Caco-2 (cell line): Measurements from ENCODE around the gene RASSF9. TPM values are rescaled to one million over a fixed set of nuclear protein-coding genes. Genes with fewer than 3 reads are reported as not detected.
A peak's percentile ranks its signal among the peaks of the same experiment; 100 is the strongest.

ENCODE experiments used
- BruUV-seq: library from RNA; stranded (reverse); fragments of 400-500 nt; replicated peaks from 2 replicates; lab custom pipeline; 2021; lab: Mats Ljungman, UMichigan
- CTCF ChIA-PET: fragments of 300-600 bp; sonication (Branson Sonifier 250); formaldehyde crosslinking; loops from one replicate; lab custom pipeline; 2022; ENCODE audit warnings: antibody characterized with exemption; lab: Charles Lee
- POLR2A ChIA-PET: fragments of 300-600 bp; sonication (Branson Sonifier 250); formaldehyde crosslinking; loops from one replicate; lab custom pipeline; 2022; ENCODE audit warnings: antibody characterized with exemption; lab: Charles Lee
- DNase-seq, 2 experiments: peaks; one replicate each; pipeline versions ENCODE4 v3.0.0 to v3.0.0-alpha.2; 2020 to 2022
- H3K27me3 ChIP-seq: replicated peaks from 2 replicates; pipeline ENCODE4 v1.6.0; 2011; ENCODE audit warnings: low read length; ENCODE audit not compliant: control insufficient read depth, insufficient read depth
- H3K36me3 ChIP-seq: 2 replicates; pipeline ENCODE4 v1.5.1; 2011; ENCODE audit warnings: low read length; ENCODE audit not compliant: control insufficient read depth, insufficient read depth
- H3K4me1 ChIP-seq: fragments of 250-450 bp; sonication (Bioruptor Pico); 2 replicates; pipeline ENCODE4 v1.5.1; 2020; ENCODE audit warnings: mild to moderate bottlenecking
- H3K4me3 ChIP-seq: 2 replicates; pipeline ENCODE4 v1.5.1; 2011; ENCODE audit warnings: low read depth, mild to moderate bottlenecking, control low read depth, low read length
- H3K9me3 ChIP-seq: fragments of 250-450 bp; sonication (Bioruptor Pico); 2 replicates; pipeline ENCODE4 v1.5.1; 2020; ENCODE audit warnings: mild to moderate bottlenecking, moderate library complexity
- H3K27ac Mint-ChIP-seq: one replicate; pipeline ENCODE4 v1.8.0; 2022; ENCODE audit warnings: mixed read lengths; ENCODE audit not compliant: unreplicated experiment
- H3K27me3 Mint-ChIP-seq: one replicate; pipeline ENCODE4 v1.8.0; 2022; ENCODE audit warnings: mixed read lengths; ENCODE audit not compliant: insufficient read depth, unreplicated experiment
- H3K36me3 Mint-ChIP-seq: one replicate; pipeline ENCODE4 v1.8.0; 2022; ENCODE audit warnings: mild to moderate bottlenecking, mixed read lengths; ENCODE audit not compliant: insufficient read depth, unreplicated experiment
- H3K4me1 Mint-ChIP-seq: one replicate; pipeline ENCODE4 v1.8.0; 2022; ENCODE audit warnings: low read depth, mixed read lengths; ENCODE audit not compliant: unreplicated experiment
- H3K4me3 Mint-ChIP-seq: one replicate; pipeline ENCODE4 v1.8.0; 2022; ENCODE audit warnings: mild to moderate bottlenecking, moderate library complexity, mixed read lengths; ENCODE audit not compliant: unreplicated experiment
- H3K9me3 Mint-ChIP-seq: one replicate; pipeline ENCODE4 v1.8.0; 2022; ENCODE audit warnings: mixed read lengths; ENCODE audit not compliant: unreplicated experiment
- intact Hi-C: fragments of 100-400 bp; cut with micrococcal nuclease; formaldehyde crosslinking; loops from one replicate; pipeline ENCODE4 v1.10.0; 2022; ENCODE audit not compliant: unreplicated experiment
- total RNA-seq: library from RNA; stranded (reverse); gene quantifications from 2 replicates; pipeline ENCODE4 v1.2.3, GENCODE V29; 2022
- TF ChIP-seq, protein P1 (sequence below), 2 experiments: fragments of 200-600 bp in 1 of 2; IDR thresholded peaks; 1 replicate in 1 of 2; 2 replicates in 1 of 2; pipeline versions ENCODE4 v1.5.1 to v1.8.0; 2011 to 2022; ENCODE audit warnings: antibody characterized with exemption in 1 of 2, control low read depth in 1 of 2, inconsistent platforms in 1 of 2, low read depth in 1 of 2, low read length in 1 of 2, mild to moderate bottlenecking in 1 of 2, moderate library complexity in 1 of 2; ENCODE audit not compliant: insufficient read depth in 1 of 2, severe bottlenecking in 1 of 2, unreplicated experiment in 1 of 2

Gene RASSF9
- total RNA-seq, 1 experiment from 2014 or later, result 0.20 TPM

DNA sequence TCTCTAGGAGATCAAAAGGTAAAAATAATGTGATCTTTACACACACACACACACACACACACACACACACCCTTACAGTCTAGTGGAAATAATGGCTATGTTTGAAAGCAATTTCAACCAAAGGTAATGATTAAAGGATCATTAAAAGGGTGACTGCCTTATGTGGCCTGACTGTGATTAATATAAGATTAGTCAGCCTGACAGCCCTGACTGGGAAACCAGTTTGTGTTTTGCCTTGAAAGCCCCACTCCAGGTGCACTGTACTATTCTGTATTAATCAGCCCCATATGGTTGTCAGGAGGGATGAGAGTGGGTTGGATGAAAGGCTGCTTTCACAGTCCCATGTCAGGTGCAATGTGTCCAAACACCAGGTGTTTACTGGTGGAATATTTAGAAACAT, 10.5 kb downstream of the RASSF9 start:
- TF ChIP-seq, protein P1, sequence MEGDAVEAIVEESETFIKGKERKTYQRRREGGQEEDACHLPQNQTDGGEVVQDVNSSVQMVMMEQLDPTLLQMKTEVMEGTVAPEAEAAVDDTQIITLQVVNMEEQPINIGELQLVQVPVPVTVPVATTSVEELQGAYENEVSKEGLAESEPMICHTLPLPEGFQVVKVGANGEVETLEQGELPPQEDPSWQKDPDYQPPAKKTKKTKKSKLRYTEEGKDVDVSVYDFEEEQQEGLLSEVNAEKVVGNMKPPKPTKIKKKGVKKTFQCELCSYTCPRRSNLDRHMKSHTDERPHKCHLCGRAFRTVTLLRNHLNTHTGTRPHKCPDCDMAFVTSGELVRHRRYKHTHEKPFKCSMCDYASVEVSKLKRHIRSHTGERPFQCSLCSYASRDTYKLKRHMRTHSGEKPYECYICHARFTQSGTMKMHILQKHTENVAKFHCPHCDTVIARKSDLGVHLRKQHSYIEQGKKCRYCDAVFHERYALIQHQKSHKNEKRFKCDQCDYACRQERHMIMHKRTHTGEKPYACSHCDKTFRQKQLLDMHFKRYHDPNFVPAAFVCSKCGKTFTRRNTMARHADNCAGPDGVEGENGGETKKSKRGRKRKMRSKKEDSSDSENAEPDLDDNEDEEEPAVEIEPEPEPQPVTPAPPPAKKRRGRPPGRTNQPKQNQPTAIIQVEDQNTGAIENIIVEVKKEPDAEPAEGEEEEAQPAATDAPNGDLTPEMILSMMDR (IDR thresholded peaks at IDR 0.05; ENCODE audit: insufficient read depth in 1 of 2, low read depth in 1 of 2, low read length in 1 of 2, severe bottlenecking in 1 of 2, unreplicated experiment in 1 of 2), result no peak
- H3K4me3 Mint-ChIP-seq, result no peak overlapping the region
- Histone ChIP-seq H3K9me3 (no peaks in the 10 kb centered on the region), H3K36me3 (no peaks in the 10 kb centered on the region), H3K4me1 (peaks cover 20% of the 10 kb centered on the region), H3K4me3 (no peak overlapping the region), H3K27me3 (no peaks in the 10 kb centered on the region; the same call in 1 of the 2 replicates)
- intact Hi-C loops, result no loop called here
- H3K27me3 Mint-ChIP-seq, result peaks cover 16% of the 10 kb centered on the region
- no peaks in the 10 kb centered on the region for H3K9me3 Mint-ChIP-seq
- H3K27ac Mint-ChIP-seq, result no peak overlapping the region
- peaks cover 7% of the 10 kb centered on the region for H3K4me1 Mint-ChIP-seq
- DNase-seq, result no peak
- CTCF ChIA-PET, result no interaction called here
- POLR2A ChIA-PET, result no interaction called here
- BruUV-seq, result no TSS peak
- no peaks in the 10 kb centered on the region for H3K36me3 Mint-ChIP-seq

- peaks cover 16% of the 10 kb centered on the region for H3K27me3 Mint-ChIP-seq
- H3K4me3 Mint-ChIP-seq, result no peak overlapping the region
- no peaks in the 10 kb centered on the region for H3K36me3 ChIP-seq
- POLR2A ChIA-PET, result no interaction called here
- intact Hi-C loops, result no loop called here
- no peak for DNase-seq
- TF ChIP-seq, protein P1 (IDR thresholded peaks at IDR 0.05; ENCODE audit: insufficient read depth in 1 of 2, low read depth in 1 of 2, low read length in 1 of 2, severe bottlenecking in 1 of 2, unreplicated experiment in 1 of 2), result no peak
- no peak overlapping the region for H3K4me3 ChIP-seq
- no TSS peak for BruUV-seq
- H3K27ac Mint-ChIP-seq, result no peak overlapping the region
- H3K9me3 ChIP-seq, result no peaks in the 10 kb centered on the region
- H3K36me3 Mint-ChIP-seq, result no peaks in the 10 kb centered on the region
- CTCF ChIA-PET, result no interaction called here
- H3K27me3 ChIP-seq, result no peaks in the 10 kb centered on the region; the same call in 1 of the 2 replicates
- H3K4me1 ChIP-seq, result peaks cover 20% of the 10 kb centered on the region
- H3K4me1 Mint-ChIP-seq, result peaks cover 7% of the 10 kb centered on the region
- no peaks in the 10 kb centered on the region for H3K9me3 Mint-ChIP-seq
These were observed 12.6 kb downstream of the RASSF9 start for GRCh38 chr12:85823436-85824180.

GRCh38 chr12:85821759-85822158, 14.4 kb downstream of the RASSF9 start:
- H3K36me3 ChIP-seq, result no peaks in the 10 kb centered on the region
- no TSS peak for BruUV-seq
- Mint-ChIP-seq H3K9me3 (no peaks in the 10 kb centered on the region), H3K4me1 (peaks cover 7% of the 10 kb centered on the region), H3K36me3 (no peaks in the 10 kb centered on the region), H3K27me3 (peaks cover 9% of the 10 kb centered on the region), H3K27ac (no peak overlapping the region), H3K4me3 (no peak overlapping the region)
- H3K9me3 ChIP-seq, result no peaks in the 10 kb centered on the region
- intact Hi-C loops, result loop anchor here (1.0 kb wide), 3 partner anchors 15 to 381 kb away; partner anchors contain the start of gene RASSF9
- peaks cover 20% of the 10 kb centered on the region for H3K4me1 ChIP-seq
- ChIA-PET CTCF (interaction anchor here (1.0 to 1.3 kb wide), 3 partner anchors 14 to 179 kb away, joined by 3 to 6 read pairs (median 5); partner anchors contain the start of gene RASSF9), POLR2A (interaction anchor here (0.6 kb wide), 1 partner anchor 14 kb away, joined by 3 read pairs; the partner anchor contains the start of gene RASSF9)
- no peak overlapping the region for H3K4me3 ChIP-seq
- TF ChIP-seq, protein P1 (IDR thresholded peaks at IDR 0.05; ENCODE audit: insufficient read depth in 1 of 2, low read depth in 1 of 2, low read length in 1 of 2, severe bottlenecking in 1 of 2, unreplicated experiment in 1 of 2), result no peak
- peak; percentile 45 to 64 for DNase-seq
- H3K27me3 ChIP-seq, result no peaks in the 10 kb centered on the region; the same call in 1 of the 2 replicates
